GM19240 (cell line): ENCODE data around the gene MMD.
"Not testable (repeated sequence)": the region's sequence is repeated elsewhere in the genome, so short reads cannot be mapped to it uniquely, and the experiment has no call there.

ENCODE experiments used
- DNase-seq: peaks from one replicate; pipeline ENCODE4 v3.0.0; 2011; ENCODE audit warnings: low spot score; ENCODE audit not compliant: insufficient read length

Gene MMD

DNA sequence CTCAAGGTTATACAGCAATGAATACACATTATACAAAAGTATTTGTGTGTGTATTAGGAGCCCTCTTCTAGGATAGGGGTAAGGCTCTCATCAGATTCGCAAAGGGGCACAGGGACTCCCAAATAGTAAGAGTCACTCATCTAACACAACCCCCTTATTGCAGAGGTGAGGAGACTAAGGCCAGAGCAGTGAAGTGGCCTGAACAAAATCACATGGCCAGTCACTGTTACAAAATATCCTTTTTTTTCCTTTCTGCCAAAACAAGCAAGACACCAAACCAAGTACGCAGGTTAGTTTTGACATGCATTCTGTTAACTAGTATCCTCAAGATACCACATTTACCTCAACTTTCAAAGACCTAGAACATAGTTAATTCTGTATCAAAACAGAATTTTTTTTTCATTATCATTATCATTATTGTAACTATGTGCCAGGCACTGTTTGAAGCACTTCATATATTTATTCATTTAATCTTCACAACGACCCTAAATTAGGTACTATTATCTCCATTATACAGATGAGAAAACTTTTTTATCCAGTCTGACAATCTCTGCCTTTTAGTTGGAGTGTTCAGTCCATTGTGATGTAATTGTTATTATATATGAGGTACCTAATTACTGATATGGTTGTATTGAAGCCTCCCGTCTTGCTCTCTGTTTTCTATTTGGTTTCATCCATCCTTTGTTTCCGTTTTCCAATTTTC, 25.7 kb downstream of the MMD start:
- no peak for DNase-seq

DNA sequence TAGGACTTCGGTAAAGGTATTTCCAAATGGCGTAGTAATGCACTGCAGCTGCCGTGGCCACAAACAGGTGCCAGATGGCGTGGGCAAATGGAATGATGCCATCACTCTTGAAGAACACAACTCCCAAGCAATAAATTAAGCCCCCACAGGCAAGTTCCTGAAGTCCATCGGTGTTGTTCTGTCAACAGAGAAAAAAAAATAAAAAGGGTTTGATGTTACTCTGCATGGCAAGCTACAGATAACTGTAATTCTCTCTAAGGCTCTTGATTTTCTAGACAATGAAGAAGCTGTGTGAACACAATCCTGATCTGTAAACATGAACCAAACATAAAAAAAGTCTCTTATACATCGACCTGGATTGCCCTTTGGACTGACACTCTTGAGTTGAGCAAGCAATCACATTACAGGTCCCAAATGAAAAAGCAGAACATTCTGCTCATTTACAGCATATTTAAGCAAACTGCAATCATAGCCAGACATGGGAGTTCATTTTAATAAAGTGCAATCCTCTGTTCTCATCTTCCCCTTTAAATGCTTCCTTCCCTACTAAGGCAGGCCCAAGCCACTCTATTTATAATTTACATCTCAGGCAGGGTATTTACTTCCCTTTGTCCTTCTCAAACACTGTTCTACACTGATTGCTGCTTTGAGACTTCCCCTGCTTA, 27.1 kb downstream of the MMD start:
- DNase-seq, result no peak

DNA sequence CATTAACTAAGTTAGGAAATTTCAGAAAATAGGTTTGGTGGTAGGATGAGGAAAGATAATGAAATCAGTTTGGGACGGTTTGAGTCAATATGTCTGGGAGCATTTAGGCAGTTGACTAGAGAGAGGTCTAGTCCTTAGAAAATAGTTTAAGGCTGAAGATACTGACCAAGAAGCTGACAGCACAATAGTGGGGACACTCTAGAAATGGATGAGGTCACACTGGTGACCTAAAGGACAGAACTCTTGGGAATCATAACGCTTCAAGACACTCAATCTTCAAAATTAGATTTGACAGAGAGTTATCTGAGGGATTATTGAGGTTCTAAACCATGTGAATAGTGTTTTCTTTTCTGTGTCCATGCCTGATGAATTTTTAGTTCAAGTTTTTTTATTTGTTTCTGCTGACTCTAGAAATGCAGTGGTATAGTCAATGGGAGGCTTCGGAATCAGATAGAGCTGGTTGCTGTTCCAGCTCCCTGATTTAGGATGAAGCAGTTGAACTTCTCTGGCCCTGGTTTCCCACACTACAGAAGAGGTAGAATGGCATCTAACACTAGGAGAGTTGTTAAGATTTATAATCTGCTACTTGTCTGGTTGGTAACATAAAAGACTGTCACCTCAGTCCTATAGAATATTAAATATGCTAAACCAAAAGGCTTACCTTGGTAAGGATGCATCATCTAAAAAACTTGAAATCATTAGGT, 29.7 kb downstream of the MMD start:
- no peak for DNase-seq

- DNase-seq, result no peak
Observed at GRCh38 chr17:55391244-55391757, 30.3 kb downstream of the MMD start.

GRCh38 chr17:55390364-55390977, 31.2 kb downstream of the MMD start:
- no peak for DNase-seq

- DNase-seq, result not testable (repeated sequence)
Observed at GRCh38 chr17:55389715-55390114, 31.9 kb downstream of the MMD start.

- no peak for DNase-seq
Observed at GRCh38 chr17:55388842-55389241, 32.8 kb downstream of the MMD start.

DNA sequence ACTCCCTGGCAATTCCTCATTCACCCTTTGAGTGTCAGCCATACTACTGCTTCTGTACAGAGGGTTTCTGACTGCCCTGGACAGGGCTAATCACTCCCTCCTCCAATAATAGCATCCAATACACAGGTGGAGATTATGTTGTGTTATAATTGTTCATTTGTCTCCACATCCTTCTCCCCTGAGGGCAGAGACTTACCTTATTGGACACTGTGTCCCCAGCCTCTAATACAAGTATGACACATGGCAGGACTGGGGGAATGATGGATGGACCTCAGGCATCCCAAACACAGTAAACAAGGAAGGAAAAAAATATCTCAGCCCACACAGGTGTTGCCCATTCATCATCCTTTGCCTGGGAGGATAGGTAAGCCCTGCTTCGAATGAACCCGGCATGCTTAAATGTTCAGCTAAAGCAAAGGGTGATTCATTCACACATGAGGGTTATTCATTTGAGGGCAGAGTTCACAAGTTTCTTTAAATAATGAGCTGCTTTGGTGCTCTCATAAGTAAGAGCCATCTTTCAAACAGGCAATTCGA, 34.8 kb downstream of the MMD start:
- no peak for DNase-seq

DNA sequence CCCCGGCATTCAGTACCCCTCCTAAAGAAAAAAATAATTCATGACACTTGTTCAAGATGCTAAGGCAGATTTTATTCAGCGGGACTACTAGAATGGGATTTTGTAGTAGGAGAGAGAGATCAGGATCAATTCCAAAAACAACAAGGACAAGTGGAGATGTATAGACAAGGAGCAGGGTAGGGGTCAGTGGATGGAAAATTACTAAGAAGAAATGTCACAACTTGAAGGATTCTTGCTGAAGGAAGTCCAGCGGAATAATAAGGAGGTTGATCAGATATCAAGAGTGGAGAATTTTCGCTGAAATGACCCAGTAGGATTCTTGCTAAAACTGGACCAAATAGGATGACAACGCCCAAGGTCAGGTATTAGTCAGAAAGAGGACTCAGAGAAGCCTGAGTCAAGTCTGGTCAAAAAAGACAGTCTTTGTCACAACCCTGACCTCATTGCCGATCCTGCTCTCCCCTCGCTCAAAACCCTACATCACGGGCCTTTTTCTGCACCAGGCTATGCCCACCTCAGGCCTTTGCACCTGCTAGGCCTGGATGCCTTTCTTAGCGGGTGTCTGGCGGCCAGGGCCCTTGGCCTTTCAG, 36.9 kb downstream of the MMD start:
- DNase-seq, result no peak

DNA sequence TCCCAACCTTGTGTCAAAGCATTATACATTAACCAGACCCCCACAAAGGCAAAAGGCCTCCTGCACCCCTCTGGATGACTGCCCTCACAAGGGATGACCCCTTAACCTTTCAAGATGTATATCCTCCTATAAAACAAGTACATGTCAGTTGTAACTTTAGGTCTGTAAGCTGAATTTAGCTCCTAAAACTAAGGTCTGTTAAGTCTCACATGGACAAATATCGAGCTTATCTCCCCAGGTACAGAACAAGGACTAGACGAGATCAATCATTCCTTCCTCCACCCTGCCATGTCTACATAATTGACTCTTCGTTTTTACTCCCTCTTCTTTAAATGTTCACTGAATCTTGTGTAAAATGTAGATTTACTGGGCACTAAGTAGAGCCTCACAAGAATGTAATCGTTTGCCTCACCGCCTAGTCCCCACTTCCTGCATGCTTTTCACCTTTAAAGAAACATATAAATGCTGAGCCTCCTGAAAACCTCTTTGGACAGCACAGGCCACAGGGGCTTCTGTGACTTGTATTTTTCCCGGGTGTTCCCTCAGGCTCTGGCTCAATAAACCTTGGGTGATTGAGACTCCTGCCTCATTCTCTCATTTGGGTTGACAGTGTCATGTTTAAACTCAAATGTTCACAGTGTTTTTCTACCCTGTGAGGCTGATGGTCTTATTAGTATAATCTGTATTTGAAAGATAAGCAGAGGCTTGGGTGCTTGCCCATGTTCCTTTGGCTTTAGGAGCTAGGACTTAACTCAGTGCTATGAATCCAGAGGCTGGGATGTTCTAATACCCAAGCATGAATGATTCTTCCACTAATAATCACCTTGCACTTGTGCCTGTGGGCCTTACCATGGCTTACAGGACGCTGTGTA, 37.6 kb downstream of the MMD start:
- no peak for DNase-seq

GRCh38 chr17:55381017-55381770, 40.4 kb downstream of the MMD start:
- no peak for DNase-seq

DNA sequence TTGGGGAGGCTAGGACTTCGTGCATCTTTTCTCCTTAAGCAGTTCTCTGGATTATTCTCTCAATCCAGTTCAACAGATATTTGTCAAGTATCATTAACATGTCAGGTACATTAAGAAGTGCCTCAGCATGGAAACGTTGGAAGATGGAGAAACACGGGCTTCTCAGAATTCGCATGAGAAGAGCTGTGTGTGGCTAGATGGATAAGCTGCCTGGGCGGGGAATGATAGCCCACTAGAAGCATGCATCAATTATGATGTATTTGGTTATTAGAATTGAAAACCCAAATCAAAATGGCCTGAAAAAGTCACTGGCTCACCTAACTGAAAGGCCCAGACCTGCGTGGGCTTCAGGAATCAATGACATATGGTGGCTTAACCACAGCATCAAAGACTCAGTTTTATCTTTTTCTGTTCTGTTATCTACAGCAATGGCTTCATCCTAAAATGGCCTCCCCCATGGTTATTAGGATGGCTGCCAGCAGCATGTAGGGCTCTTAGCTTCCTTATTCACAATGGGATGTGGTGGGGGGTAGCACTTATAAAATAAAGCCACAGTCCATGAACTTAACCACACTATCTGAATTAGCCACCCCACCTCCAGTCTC, 43.9 kb downstream of the MMD start:
- DNase-seq, result no peak

- no peak for DNase-seq
Observed at GRCh38 chr17:55368706-55369105, 52.9 kb downstream of the MMD start.

DNA sequence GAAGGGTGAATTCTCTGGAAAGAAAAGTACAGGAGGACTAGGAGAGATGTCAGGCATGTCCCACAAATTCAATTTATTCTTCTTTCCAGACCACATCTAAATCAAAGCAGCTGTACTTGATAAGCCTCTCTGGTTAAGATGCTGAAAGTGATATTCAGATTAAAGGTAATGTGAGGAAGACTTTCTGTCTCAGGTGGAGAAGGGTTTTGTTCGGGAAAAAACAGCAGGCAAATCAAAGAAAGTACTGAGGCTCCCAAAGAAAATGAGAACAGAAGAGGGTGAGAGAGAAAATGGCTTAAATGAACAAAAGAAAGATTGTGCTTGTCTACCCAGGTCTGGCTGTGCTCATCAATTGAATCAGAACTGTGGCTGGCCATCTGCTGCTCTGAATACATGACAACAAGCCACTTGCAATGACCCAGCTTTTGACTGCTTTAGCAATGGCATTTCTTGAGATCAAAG, 55.6 kb downstream of the MMD start:
- DNase-seq, result no peak

DNA sequence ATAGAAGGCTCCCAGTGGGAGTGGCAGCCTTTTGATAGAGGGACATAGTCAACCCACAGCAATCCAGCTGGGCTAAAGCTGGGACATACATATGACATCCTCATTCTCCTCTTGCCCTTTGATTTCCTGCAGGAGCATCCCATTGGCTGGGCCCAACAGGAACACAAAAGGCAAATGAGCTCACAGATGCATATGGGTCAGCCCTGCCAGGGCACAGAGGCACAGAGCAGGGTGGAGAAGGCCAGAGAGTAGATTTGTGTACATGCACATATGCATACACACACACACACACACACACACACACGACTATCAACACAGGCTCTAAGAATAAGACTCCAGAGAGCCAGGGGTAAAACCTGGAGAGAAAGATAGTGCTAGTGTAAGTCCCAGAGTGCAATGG, 58.6 kb downstream of the MMD start:
- no peak for DNase-seq

DNA sequence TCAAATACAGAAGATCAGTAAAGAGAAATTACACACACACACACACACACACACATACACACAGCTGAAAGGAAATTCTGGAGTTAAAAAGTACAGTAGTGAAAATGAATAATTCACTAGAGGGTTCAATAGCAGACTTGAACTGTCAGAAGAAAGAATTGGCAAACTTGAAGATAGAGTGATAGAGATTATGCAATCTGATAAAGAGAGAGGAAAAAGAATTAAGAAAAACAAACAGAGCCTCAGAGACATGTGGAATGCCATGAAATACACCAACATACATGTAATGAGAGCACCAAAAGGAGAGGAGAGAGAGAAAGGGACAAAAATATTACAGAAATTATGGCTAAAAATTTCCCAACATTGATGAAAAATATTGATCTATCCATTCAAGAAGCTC, 60.7 kb downstream of the MMD start:
- DNase-seq, result no peak

GRCh38 chr17:55356434-55357328, 65.0 kb downstream of the MMD start:
- peak; percentile 33 for DNase-seq

GRCh38 chr17:55354941-55355340, 66.7 kb downstream of the MMD start:
- DNase-seq, result no peak
